Endothelial cell of umbilical vein (primary cell): Measurements from ENCODE around the gene DAG1. TPM values are rescaled to one million over a fixed set of nuclear protein-coding genes. Genes with fewer than 3 reads are reported as not detected.

Source experiments
- BruUV-seq: library from RNA; stranded (reverse); fragments of 400-500 nt; replicated peaks from 2 replicates; lab custom pipeline; 2021; lab: Mats Ljungman, UMichigan
- CTCF ChIA-PET: fragments of 300-600, 350-600 bp; sonication (Branson Sonifier 250); formaldehyde crosslinking; loops from one replicate; lab custom pipeline; 2021; ENCODE audit warnings: antibody characterized with exemption, inconsistent platforms; lab: Charles Lee
- POLR2A ChIA-PET: fragments of 300-600, 350-600 bp; sonication (Branson Sonifier 250); formaldehyde crosslinking; loops from one replicate; lab custom pipeline; 2021; ENCODE audit warnings: antibody characterized with exemption, inconsistent platforms; lab: Charles Lee
- DNase-seq: peaks from one replicate; pipeline ENCODE4 v3.0.0-alpha.2; 2011; ENCODE audit warnings: low read depth, low spot score
- FAIRE-seq: peaks from 2 replicates; lab custom pipeline; 2011; peaks lifted over from hg19 to GRCh38; lab: Jason Lieb, UNC
- H2AFZ ChIP-seq: 2 replicates; pipeline ENCODE4 v1.6.0; 2012; ENCODE audit warnings: low read depth, low read length, control low read depth, inconsistent platforms
- H3K27ac ChIP-seq: 2 replicates; pipeline ENCODE4 v1.5.1; 2011; ENCODE audit warnings: low read depth, mild to moderate bottlenecking, control low read depth, low read length, moderate library complexity; ENCODE audit not compliant: insufficient read depth
- H3K27me3 ChIP-seq, 2 experiments: 2 replicates each; pipeline versions ENCODE4 v1.6.0 to v1.6.1; 2011; ENCODE audit warnings: low read length in 2 of 2, mixed read lengths in 1 of 2; ENCODE audit not compliant: control insufficient read depth in 2 of 2, insufficient read depth in 2 of 2
- H3K36me3 ChIP-seq, 2 experiments: 2 replicates in 1 of 2; 3 replicates in 1 of 2; pipeline ENCODE4 v1.5.1; 2011; ENCODE audit warnings: low read length in 2 of 2, mild to moderate bottlenecking in 1 of 2, moderate library complexity in 1 of 2; ENCODE audit not compliant: control insufficient read depth in 2 of 2, insufficient read depth in 2 of 2; ENCODE audit errors: extremely low read depth in 1 of 2
- H3K4me1 ChIP-seq: 3 replicates; pipeline ENCODE4 v1.5.1; 2011; ENCODE audit warnings: mild to moderate bottlenecking, low read length; ENCODE audit not compliant: control insufficient read depth, insufficient read depth; ENCODE audit errors: extremely low read depth
- H3K4me2 ChIP-seq: 2 replicates; pipeline ENCODE4 v1.6.1; 2011; ENCODE audit warnings: low read length, control low read depth, mixed read lengths; ENCODE audit not compliant: insufficient read depth
- H3K4me3 ChIP-seq, 3 experiments: fragments of 200-600 bp in 1 of 3; sonication (generic), shearing (Covaris generic) in 1 of 3; replicated peaks in 1 of 3; 2 replicates each; pipeline ENCODE4 v1.5.1; 2011 to 2016; ENCODE audit warnings: control low read depth in 3 of 3, low read length in 3 of 3, mild to moderate bottlenecking in 2 of 3, inconsistent platforms in 1 of 3, low read depth in 1 of 3, moderate library complexity in 1 of 3; ENCODE audit not compliant: insufficient read depth in 1 of 3
- H3K79me2 ChIP-seq: 2 replicates; pipeline ENCODE4 v1.6.0; 2012; ENCODE audit warnings: low read length, inconsistent platforms; ENCODE audit not compliant: control insufficient read depth, insufficient read depth
- H3K9ac ChIP-seq: replicated peaks from 2 replicates; pipeline ENCODE3; 2011; ENCODE audit warnings: low read length, control low read depth; ENCODE audit not compliant: insufficient read depth; ENCODE audit errors: extremely low read depth
- H3K9me1 ChIP-seq: replicated peaks from 3 replicates; pipeline ENCODE4 v1.6.0; 2011; ENCODE audit warnings: mild to moderate bottlenecking, low read length; ENCODE audit not compliant: control insufficient read depth, insufficient read depth; ENCODE audit errors: extremely low read depth
- H3K9me3 ChIP-seq: replicated peaks from 2 replicates; pipeline ENCODE4 v1.5.1; 2012; ENCODE audit warnings: low read length, inconsistent platforms; ENCODE audit not compliant: control insufficient read depth, insufficient read depth
- H4K20me1 ChIP-seq: replicated peaks from 2 replicates; pipeline ENCODE3; 2011; ENCODE audit warnings: mild to moderate bottlenecking, low read length; ENCODE audit not compliant: control insufficient read depth, insufficient read depth; ENCODE audit errors: extremely low read depth
- CTCF ChIP-seq, 2 donors: IDR thresholded peaks; 1 replicate in 1 of 2; 2 replicates in 1 of 2; pipeline ENCODE4 v1.5.1; 2011; ENCODE audit warnings: low read length in 2 of 2, mild to moderate bottlenecking in 2 of 2, moderate library complexity in 2 of 2, control low read depth in 1 of 2, inconsistent platforms in 1 of 2, low read depth in 1 of 2; ENCODE audit not compliant: insufficient read depth in 1 of 2; ENCODE audit errors: extremely low read depth in 1 of 2
- EZH2 ChIP-seq: IDR thresholded peaks from 2 replicates; pipeline ENCODE4 v1.6.1; 2012; ENCODE audit warnings: borderline replicate concordance, low read depth, mild to moderate bottlenecking, moderate library complexity, low read length, inconsistent platforms; ENCODE audit not compliant: severe bottlenecking
- FOS ChIP-seq: IDR thresholded peaks from 2 replicates; pipeline ENCODE4 v1.6.1; 2011; ENCODE audit warnings: mild to moderate bottlenecking, low read length, moderate library complexity, borderline replicate concordance; ENCODE audit not compliant: insufficient read depth
- GATA2 ChIP-seq: IDR thresholded peaks from 2 replicates; pipeline ENCODE4 v1.7.0; 2011; ENCODE audit warnings: low read depth, mild to moderate bottlenecking, moderate library complexity, mixed read lengths, low read length; ENCODE audit not compliant: insufficient read length, insufficient read depth
- JUN ChIP-seq: IDR thresholded peaks from 2 replicates; pipeline ENCODE4 v1.6.1; 2011; ENCODE audit warnings: borderline replicate concordance, low read depth; ENCODE audit not compliant: insufficient read length, insufficient read depth
- MYC ChIP-seq: IDR thresholded peaks from one replicate; pipeline ENCODE4 v1.6.1; 2011; ENCODE audit warnings: mild to moderate bottlenecking, low read depth, low read length
- POLR2A ChIP-seq: IDR thresholded peaks from 2 replicates; pipeline ENCODE4 v1.6.1; 2012; ENCODE audit warnings: low read depth, mild to moderate bottlenecking, control low read depth, low read length
- POLR2AphosphoS5 ChIP-seq: IDR thresholded peaks from 2 replicates; pipeline ENCODE4 v1.6.1; 2012; ENCODE audit warnings: low read depth, mild to moderate bottlenecking, control low read depth, low read length, moderate library complexity; ENCODE audit not compliant: insufficient read depth
- dilution Hi-C: fragments of 300-500 bp; cut with MboI; formaldehyde crosslinking; loops from one replicate; pipeline ENCODE4 v1.15.0; 2019; ENCODE audit warnings: low sequenced_read_pairs; ENCODE audit not compliant: extremely low pct_ligation_motif_present
- intact Hi-C: fragments of 100-400 bp; cut with micrococcal nuclease; formaldehyde crosslinking; loops from one replicate; pipeline ENCODE4 v1.10.0; 2022
- polyA plus RNA-seq, 4 experiments: library from polyadenylated mRNA; depleted of rRNA in 3 of 4; stranded (reverse) in 3 of 4; unstranded in 1 of 4; fragments of >200 nt; gene quantifications; 2 replicates each; pipeline versions ENCODE4 v1.2.1 to v1.2.3, GENCODE V29; 2011 to 2012; ENCODE audit warnings: missing spikeins in 1 of 4
- total RNA-seq: library from RNA; stranded (reverse); gene quantifications from 2 replicates; pipeline ENCODE4 v1.2.3, GENCODE V29; 2021
- TF ChIP-seq, protein P1 (sequence below): IDR thresholded peaks from 2 replicates; pipeline ENCODE4 v1.6.1; 2011; ENCODE audit not compliant: insufficient read depth, insufficient read length

DAG1 gene
- total and polyA plus RNA-seq, 2 donors (not counting 3 experiments of a cell fraction or from before 2014, with no cell fraction given): 59.6 to 97.5 TPM

DNA sequence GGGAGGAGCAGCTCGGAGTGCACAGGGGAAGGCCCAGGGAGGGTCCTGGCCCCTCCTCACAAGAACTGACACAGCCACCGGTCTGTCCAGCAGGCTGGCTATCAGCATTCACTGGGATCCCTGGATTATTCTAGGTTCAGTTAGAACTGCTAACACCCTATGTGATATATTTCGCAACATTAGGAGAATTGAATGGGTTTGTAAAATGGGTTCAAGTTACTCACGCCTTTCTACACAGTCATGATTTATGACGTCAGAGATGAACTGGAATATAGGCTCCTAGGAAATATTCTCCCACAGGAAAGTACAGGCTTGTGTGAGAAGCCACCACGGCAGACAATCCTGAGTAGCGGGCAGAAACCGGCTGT lies 83.2 kb downstream of the DAG1 start:
- H3K9me1 ChIP-seq: no peaks in the 10 kb centered on the region
- intact Hi-C loops: loop anchor here (5.0 kb wide), 1 partner anchor 234 kb away; the partner anchor contains the start of gene IP6K1
- no peaks in the 10 kb centered on the region for H3K36me3 ChIP-seq
- H3K27me3 ChIP-seq: peaks cover 14 to 18% of the 10 kb centered on the region in 2 experiments
- no peaks in the 10 kb centered on the region for H3K79me2 ChIP-seq
- BruUV-seq: no TSS peak
- no peak overlapping the region for H2AFZ ChIP-seq
- dilution Hi-C loops: no loop called here
- no peak for TF ChIP-seq FOS
- TF ChIP-seq, protein P1, sequence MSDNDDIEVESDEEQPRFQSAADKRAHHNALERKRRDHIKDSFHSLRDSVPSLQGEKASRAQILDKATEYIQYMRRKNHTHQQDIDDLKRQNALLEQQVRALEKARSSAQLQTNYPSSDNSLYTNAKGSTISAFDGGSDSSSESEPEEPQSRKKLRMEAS: no peak
- TF ChIP-seq JUN: no peak
- no peak for TF ChIP-seq CTCF (IDR thresholded peaks at IDR 0.05; ENCODE audit: extremely low read depth in 1 of 2, insufficient read depth in 1 of 2, low read depth in 1 of 2, low read length in 2 of 2)
- TF ChIP-seq MYC: no peak
- TF ChIP-seq POLR2A: no peak
- TF ChIP-seq EZH2: no peak
- no peak for TF ChIP-seq GATA2
- no peak for TF ChIP-seq POLR2AphosphoS5
- ChIA-PET POLR2A (interaction anchor here (1.1 kb wide), 1 partner anchor 13 kb away, joined by 3 read pairs; no protein-coding TSS in a partner anchor), CTCF (interaction anchor here (1.8 to 4.0 kb wide), 2 partner anchors 13 to 118 kb away, joined by 14 to 23 read pairs; no protein-coding TSS in a partner anchor)
- no peaks in the 10 kb centered on the region for H3K9me3 ChIP-seq
- H3K27ac ChIP-seq: no peak overlapping the region
- H3K9ac ChIP-seq: no peak overlapping the region
- no peak for FAIRE-seq
- peaks cover 6% of the 10 kb centered on the region for H3K4me1 ChIP-seq
- no peak overlapping the region for H3K4me3 ChIP-seq
- H3K4me2 ChIP-seq: peak overlapping the region; percentile 61
- DNase-seq: no peak
- no peaks in the 10 kb centered on the region for H4K20me1 ChIP-seq
